ENCODE measurements around the gene KSR2.

KSR2 gene

GRCh38 chr12:117699575-117699974 is 269.2 kb downstream of the KSR2 start:
- DNase-seq (ENCODE audit: low read depth in 1 of 2, low spot score in 1 of 2), result no peak

- DNase-seq (ENCODE audit: low read depth in 1 of 2, low spot score in 1 of 2), result no peak
Measured at GRCh38 chr12:117699118-117699517, 269.7 kb downstream of the KSR2 start.

DNA sequence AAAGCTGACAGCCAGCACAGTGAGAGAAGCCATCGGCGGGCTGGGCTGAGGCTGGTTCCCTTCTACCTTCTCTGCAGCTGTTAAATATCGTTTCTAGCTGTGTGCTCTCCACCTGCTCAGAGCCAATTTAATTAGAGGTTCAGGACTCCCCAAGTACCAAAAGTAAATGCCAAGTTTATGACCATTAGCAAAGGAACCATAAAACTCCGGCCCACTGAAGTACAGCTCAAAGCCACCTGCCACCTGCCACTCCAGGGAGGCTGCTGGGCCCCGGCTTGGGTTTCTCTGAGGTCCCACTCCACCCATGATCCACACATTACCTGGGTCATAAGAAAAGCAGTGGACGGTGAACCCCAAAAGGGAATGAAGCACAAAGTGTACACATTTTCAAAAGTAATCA is 272.8 kb downstream of the KSR2 start:
- DNase-seq (ENCODE audit: low read depth in 1 of 2, low spot score in 1 of 2), result no peak

DNA sequence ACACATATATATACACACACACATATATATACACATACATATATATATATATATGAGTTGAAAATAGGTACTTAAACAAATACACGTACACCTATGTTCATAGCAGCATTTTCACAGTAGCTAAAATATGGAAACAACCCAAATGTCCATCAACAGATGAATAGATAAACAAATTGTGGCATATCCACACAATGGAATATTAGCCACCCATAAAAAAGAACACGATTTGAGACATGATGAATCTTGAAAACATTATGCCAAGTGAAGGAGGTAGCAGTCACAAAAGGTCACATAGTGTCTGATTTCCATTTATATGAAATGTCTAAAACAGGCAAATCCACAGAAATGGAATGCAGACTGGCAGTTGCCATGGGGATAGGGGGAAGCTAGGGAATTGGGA is 276.3 kb downstream of the KSR2 start:
- DNase-seq (ENCODE audit: low read depth in 1 of 2, low spot score in 1 of 2), result no peak

DNA sequence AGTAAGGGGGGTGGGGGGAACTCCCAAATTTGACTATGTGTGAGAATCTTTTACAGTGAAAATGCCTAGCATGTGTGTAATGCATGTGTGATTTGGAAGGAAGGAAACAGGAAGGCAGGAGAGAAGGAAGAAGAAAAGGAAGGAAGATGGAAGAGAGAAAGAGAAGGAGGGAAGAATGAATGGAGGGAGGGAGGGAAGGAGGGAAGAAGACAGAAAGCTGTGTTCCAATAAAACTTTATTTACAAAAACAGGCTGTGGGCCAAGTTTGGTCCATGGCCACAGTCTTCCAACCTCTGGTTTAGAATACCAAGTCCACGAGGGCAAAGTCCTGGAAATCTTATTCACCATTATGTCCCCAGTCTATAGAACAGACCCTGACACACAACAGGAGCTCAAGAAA is 278.9 kb downstream of the KSR2 start:
- DNase-seq (ENCODE audit: low read depth in 1 of 2, low spot score in 1 of 2), result no peak

DNA sequence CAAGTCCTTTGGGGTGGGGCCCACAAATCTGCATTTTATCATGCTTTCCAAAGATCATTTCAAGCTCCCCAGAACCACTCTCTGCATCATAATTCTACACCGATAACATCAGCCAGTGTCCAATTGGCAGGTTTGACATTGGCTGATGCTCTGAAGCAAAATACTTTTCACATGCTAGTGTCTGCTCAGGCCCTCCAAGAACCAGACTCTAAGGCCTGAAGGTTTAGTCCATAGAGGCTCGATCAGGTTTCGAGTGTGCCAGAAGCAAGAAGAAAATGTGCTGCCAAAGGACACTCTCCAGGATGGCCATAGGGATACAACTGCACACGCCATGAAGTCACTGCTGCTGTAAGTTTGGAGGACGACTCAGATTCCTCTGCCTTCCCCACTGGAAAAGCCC is 280.3 kb downstream of the KSR2 start:
- DNase-seq (ENCODE audit: low read depth in 1 of 2, low spot score in 1 of 2), result no peak

DNA sequence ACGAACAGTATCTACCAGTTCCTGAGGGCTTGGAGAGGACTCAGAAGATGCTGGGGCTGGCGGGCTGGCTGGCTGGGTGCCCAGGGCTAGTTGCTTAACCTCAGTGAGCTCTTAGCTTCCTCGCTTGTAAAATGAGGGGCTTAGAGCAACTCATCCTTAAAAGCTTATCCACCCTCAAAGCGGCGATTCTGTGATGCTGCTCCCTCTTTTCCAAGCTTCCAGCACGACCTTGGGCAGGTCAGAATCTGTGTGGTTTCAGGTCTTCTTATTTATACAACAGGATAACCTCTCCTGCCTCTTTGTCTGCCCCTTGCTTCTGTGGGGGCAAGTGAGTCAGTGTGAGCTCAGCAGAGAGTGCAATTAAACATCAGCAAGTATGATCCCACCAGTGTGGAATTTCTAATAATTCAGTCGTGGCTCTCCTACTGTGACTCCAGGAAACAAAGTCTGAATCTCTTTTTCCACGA is 281.8 kb downstream of the KSR2 start:
- no peak for DNase-seq (ENCODE audit: low read depth in 1 of 2, low spot score in 1 of 2)

GRCh38 chr12:117686210-117686609 is 282.6 kb downstream of the KSR2 start:
- DNase-seq (ENCODE audit: low read depth in 1 of 2, low spot score in 1 of 2), result no peak

DNA sequence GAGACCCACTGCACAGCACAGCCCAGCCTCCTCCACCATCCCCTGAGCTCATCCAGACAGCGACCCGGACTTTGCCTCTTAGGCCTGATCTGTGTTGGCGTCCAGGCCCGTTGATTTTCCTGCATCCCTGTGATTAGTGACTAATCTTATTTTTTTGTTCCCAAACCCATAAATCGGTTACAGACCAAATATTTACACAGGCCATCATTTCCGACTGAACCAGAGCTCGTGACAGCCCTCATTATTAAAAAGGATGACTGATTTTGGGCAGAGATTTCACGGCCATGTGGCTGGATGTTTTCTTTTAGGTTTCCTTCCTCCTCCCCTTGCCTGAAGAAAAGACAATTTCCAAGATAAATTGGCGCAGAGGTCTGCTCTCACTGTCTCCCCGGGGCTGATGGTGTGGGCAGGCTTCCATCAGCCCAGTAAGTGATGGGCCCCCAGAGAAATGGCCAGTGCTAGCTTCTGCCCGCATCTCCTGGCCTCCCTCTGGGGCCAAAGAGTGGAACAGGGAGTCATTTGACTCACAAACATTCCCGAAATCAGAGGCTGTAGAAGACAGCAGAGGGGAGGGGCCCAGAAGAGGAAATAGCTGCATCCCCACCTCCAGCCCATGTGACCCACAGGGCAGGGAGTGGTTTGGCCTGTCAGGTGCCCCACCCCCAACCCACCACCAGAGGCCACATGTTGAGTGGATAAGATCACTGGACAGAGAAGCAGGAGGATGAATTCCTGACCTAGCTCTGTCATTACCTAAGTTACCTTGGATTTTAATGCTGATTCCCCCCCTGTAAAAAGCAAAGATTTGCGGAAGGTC is 283.5 kb downstream of the KSR2 start:
- no peak for DNase-seq (ENCODE audit: low read depth in 1 of 2, low spot score in 1 of 2)

DNA sequence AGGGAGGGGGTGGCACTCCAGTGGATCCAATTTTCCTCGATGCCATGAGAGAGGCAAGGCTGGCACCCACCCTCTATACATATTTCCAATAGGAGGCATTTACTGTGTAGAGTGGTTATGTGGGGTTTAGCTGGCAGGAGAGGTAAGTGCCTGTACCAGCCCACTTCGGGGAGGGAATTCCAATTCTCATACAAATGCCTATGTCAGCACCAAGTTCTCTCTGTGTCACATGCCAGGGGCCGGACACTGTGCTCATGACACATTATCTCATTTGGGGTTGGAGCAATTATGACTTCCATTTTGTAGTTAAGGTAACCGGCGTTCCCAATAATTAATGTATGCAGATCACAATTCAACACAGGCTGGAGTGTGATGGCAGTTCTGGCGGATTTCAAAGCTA is 284.3 kb downstream of the KSR2 start:
- DNase-seq (ENCODE audit: low read depth in 1 of 2, low spot score in 1 of 2), result no peak

GRCh38 chr12:117680312-117680711 is 288.5 kb downstream of the KSR2 start:
- no peak for DNase-seq (ENCODE audit: low read depth in 1 of 2, low spot score in 1 of 2)

DNA sequence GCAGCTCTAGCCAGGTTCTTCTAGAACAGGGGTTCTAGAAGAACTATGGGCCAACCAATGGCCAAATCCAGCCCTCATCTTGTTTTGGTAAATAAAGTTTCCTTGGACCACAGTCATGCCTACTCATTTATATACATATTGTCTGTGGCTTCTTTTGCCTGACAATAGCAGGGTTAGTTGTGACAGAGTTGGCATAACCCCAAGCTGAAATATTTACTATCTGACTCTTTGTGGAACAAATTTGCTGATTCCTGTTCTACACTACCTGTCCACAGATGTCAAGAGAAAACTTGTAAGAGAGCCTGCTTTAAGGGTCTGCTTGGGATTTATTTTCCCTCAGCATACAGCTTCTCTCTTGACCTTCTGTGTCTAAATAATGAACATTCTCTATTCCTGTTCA is 289.0 kb downstream of the KSR2 start:
- DNase-seq (ENCODE audit: low read depth in 1 of 2, low spot score in 1 of 2), result no peak

- DNase-seq (ENCODE audit: low read depth in 1 of 2, low spot score in 1 of 2), result no peak
Measured at GRCh38 chr12:117674763-117675162, 294.0 kb downstream of the KSR2 start.

- no peak for DNase-seq (ENCODE audit: low read depth in 1 of 2, low spot score in 1 of 2)
Measured at GRCh38 chr12:117674313-117674712, 294.5 kb downstream of the KSR2 start.

DNA sequence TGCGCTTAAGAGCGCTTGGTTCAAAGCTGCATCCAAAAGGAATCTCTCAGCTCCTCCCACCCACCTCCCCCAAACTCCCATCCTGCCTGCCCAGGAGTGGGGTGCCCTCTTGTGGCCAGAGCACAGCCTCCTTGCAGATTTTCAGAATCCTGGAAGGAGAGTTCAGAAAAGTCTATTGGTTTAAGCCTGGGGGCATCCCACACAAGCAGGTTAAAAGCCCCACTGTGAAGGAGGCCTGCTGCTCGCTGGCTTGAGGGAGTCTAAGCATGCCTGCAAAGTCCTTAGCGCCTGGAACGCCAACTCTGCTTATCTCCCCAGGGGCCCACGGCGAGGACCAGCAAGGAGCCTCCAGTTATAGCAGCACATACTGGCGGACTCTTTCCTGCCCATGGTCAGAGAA is 297.1 kb downstream of the KSR2 start:
- DNase-seq (ENCODE audit: low read depth in 1 of 2, low spot score in 1 of 2), result no peak

DNA sequence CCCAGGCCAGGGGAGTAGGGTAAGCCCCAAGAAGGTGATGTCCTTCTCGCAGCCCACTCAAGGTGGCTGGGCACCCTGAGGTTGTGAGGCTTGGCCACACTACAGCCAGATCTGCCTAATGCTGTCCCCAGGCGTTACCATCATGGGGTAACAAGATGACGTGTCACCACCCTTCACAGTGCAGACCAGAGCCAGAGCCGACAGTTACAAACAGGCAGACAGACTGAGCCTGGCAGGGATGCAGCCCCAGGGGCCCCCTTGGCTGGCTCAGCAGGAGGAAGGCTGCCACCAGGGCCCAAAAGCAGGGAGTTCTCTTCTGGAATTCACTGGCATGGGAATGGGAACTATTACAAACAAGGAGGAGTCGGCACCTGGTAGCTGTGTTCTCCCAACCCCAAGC is 304.6 kb downstream of the KSR2 start:
- DNase-seq (ENCODE audit: low read depth in 1 of 2, low spot score in 1 of 2), result no peak

DNA sequence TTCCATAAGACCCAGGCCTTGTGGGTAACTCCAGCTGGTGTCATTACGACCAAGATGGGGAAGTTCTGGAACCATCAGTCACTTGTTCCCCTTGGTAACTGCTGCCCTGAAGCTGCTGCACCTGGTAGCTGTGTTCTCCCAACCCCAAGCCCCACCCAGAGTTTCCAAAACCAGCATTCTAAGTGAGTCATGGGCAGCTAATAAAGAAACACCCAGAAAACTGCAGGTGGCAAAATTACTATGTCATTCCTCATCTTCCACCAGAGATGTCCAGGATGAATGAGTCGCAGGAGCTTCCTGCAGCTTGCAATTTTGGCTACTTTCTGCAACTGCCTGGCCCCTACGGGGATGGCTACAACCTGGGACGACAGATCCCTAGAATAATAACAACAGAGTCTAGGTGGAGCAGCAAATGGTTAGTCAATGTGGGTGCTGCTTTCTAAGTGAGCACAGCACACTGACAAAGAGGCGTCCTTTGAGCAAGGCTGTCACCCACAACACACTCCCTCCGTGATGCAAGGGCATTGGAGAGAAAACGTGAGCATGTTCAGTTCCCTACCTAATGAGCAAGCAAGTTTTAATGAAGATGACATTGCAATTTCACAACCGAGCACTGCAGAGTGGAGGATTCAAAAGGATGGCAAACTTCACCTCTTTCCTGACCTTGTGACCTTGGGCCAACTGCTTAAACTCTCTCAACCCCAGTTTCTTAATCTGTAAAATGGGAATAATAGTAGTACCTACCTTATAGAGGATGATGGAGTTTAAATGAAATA is 306.0 kb downstream of the KSR2 start:
- DNase-seq (ENCODE audit: low read depth in 1 of 2, low spot score in 1 of 2), result no peak

GRCh38 chr12:117662220-117662619 is 306.6 kb downstream of the KSR2 start:
- DNase-seq (ENCODE audit: low read depth in 1 of 2, low spot score in 1 of 2), result no peak

DNA sequence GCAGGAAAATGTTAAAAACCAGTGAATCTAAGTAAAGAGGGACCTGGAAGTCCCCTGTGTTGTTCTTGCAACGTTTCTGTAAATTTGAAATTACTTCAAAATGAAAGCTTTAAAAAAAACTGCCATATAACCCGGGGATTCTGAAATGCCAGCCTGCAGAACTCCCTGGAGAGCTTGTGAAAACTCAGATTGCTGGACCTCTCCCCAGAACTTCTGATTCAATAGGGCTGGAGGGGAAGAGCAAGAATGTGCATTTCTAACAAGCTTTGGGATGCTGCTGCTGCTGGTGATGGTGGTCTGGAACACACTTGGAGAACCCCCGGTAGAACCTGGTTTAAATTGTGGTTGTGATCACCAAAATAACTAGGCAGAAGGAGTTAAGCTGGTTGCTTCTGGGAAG is 307.3 kb downstream of the KSR2 start:
- DNase-seq (ENCODE audit: low read depth in 1 of 2, low spot score in 1 of 2), result no peak

GRCh38 chr12:117660896-117661295 is 307.9 kb downstream of the KSR2 start:
- no peak for DNase-seq (ENCODE audit: low read depth in 1 of 2, low spot score in 1 of 2)

DNA sequence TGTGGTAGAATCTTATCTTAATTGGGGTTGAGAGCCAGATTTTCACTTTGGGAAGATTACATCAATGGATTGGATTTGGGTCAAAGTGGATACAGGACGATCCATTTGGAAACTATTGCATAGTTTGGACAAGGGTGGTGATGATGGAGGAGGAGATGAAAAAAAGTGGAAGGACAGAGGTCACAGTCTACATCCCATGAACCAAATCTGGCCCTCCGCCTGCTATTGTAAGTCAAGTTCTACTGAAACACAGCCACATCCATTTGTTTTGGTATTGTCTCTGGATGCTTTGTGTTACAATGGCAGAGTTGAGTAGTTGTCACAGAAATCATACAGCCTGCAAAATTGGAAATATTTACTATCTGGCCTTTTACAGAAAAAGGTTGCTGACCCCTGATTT is 310.6 kb downstream of the KSR2 start:
- DNase-seq (ENCODE audit: low read depth in 1 of 2, low spot score in 1 of 2), result no peak

GRCh38 chr12:117649796-117650195 is 319.0 kb downstream of the KSR2 start:
- DNase-seq (ENCODE audit: low read depth in 1 of 2, low spot score in 1 of 2), result no peak

- no peak for DNase-seq (ENCODE audit: low read depth in 1 of 2, low spot score in 1 of 2)
Measured at GRCh38 chr12:117646520-117646919, 322.3 kb downstream of the KSR2 start.
